GM12878 (cell line): ENCODE results near the gene SNX2. TPM values are rescaled to one million over a fixed set of nuclear protein-coding genes. Genes with fewer than 3 reads are reported as not detected.
A peak's percentile ranks its signal among the peaks of the same experiment; 100 is the strongest.

Experiments used
- ASH2L ChIP-seq: fragments of 300-600, 200-600 bp; sonication (generic); IDR thresholded peaks from 2 replicates; pipeline ENCODE4 v1.6.1; 2017; ENCODE audit warnings: low read depth, mild to moderate bottlenecking, borderline replicate concordance
- ATF7 ChIP-seq: fragments of 450-650 bp; IDR thresholded peaks from 2 replicates; pipeline ENCODE4 v1.6.1; 2016; ENCODE audit warnings: low read depth, mild to moderate bottlenecking
- CHD1 ChIP-seq: IDR thresholded peaks from 2 replicates; pipeline ENCODE4 v1.6.1; 2012; ENCODE audit warnings: low read depth, low read length, improper control_type of control experiment
- DPF2 ChIP-seq: fragments of 450-650 bp; IDR thresholded peaks from 2 replicates; pipeline ENCODE4 v1.6.1; 2017; ENCODE audit warnings: mild to moderate bottlenecking
- EP300 ChIP-seq, 2 experiments: fragments of 150-350 bp in 1 of 2; IDR thresholded peaks; 2 replicates each; pipeline ENCODE4 v1.6.1; 2011 to 2012; ENCODE audit warnings: low read depth in 2 of 2, low read length in 2 of 2, borderline replicate concordance in 1 of 2, improper control_type of control experiment in 1 of 2, inconsistent platforms in 1 of 2; ENCODE audit not compliant: control insufficient read depth in 1 of 2
- EZH2 ChIP-seq: IDR thresholded peaks from 2 replicates; pipeline ENCODE4 v1.6.1; 2012; ENCODE audit warnings: low read depth, mild to moderate bottlenecking, control low read depth, inconsistent platforms, low read length, borderline replicate concordance; ENCODE audit not compliant: control insufficient read depth
- GATAD2B ChIP-seq: fragments of 450-650 bp; conservative IDR thresholded peaks from 2 replicates; pipeline ENCODE4 v1.6.1; 2017; ENCODE audit warnings: low read depth, mild to moderate bottlenecking, moderate library complexity
- IRF4 ChIP-seq: IDR thresholded peaks from 2 replicates; pipeline ENCODE4 v1.6.1; 2011; ENCODE audit warnings: low read depth, low read length
- MYB ChIP-seq: fragments of 150-350 bp; IDR thresholded peaks from 2 replicates; pipeline ENCODE4 v1.6.1; 2014; ENCODE audit warnings: mild to moderate bottlenecking, low read depth, low read length, borderline replicate concordance
- POLR2AphosphoS2 ChIP-seq: IDR thresholded peaks from 2 replicates; pipeline ENCODE4 v1.6.1; 2011; ENCODE audit warnings: low read depth, mild to moderate bottlenecking, low read length, improper control_type of control experiment, moderate library complexity
- POU2F2 ChIP-seq: IDR thresholded peaks from 3 replicates; pipeline ENCODE4 v1.6.1; 2011; ENCODE audit warnings: low read depth, mild to moderate bottlenecking, low read length, borderline replicate concordance
- SMC3 ChIP-seq: IDR thresholded peaks from 2 replicates; pipeline ENCODE4 v1.6.1; 2011; ENCODE audit warnings: low read length, improper control_type of control experiment, borderline replicate concordance
- SP1 ChIP-seq: IDR thresholded peaks from one replicate; pipeline ENCODE4 v1.6.1; 2011; ENCODE audit warnings: low read depth, low read length
- SPI1 ChIP-seq: IDR thresholded peaks from 2 replicates; pipeline ENCODE4 v1.6.1; 2011; ENCODE audit warnings: low read depth, mild to moderate bottlenecking, low read length, moderate library complexity, borderline replicate concordance; ENCODE audit not compliant: insufficient read depth
- TCF7 ChIP-seq: IDR thresholded peaks from 2 replicates; pipeline ENCODE4 v1.6.1; 2014; ENCODE audit warnings: antibody characterized with exemption, borderline replicate concordance
- polyA plus RNA-seq, 11 experiments: library from polyadenylated mRNA; depleted of rRNA in 4 of 11; unstranded in 6 of 11; stranded (reverse) in 5 of 11; fragments of >200 nt; fragmentation: Nextera tagmentation in 4 of 11; fragmentation: Illumina TruSeq in 1 of 11; extraction: Ambion mirVana in 4 of 11; extraction: Trizol in 1 of 11; gene quantifications; 1 replicate in 1 of 11; 2 replicates in 10 of 11; pipeline versions ENCODE4 v1.2.1 to v1.2.3, GENCODE V29; 2011 to 2016; ENCODE audit warnings: inconsistent platforms in 2 of 11, missing spikeins in 2 of 11, low read depth in 1 of 11
- total RNA-seq, 4 experiments: library from RNA; depleted of rRNA in 3 of 4; stranded (reverse); fragments of >200 nt in 3 of 4; fragmentation: Illumina TruSeq in 1 of 4; extraction: Trizol in 1 of 4; gene quantifications; 2 replicates each; pipeline versions ENCODE4 v1.2.1 to v1.2.3, GENCODE V29; 2013 to 2021
- TF ChIP-seq, protein P1 (sequence below): fragments of 450-650 bp; IDR thresholded peaks from 2 replicates; pipeline ENCODE4 v1.6.1; 2016; ENCODE audit warnings: mild to moderate bottlenecking, moderate library complexity, borderline replicate concordance
- TF ChIP-seq, protein P2 (sequence below): fragments of 450-650 bp; conservative IDR thresholded peaks from 2 replicates; pipeline ENCODE4 v1.6.1; 2017; ENCODE audit warnings: mild to moderate bottlenecking, moderate library complexity
- TF ChIP-seq, protein P3 (sequence below): fragments of 450-650 bp; IDR thresholded peaks from 2 replicates; pipeline ENCODE4 v1.6.1; 2016; ENCODE audit warnings: mild to moderate bottlenecking
- TF ChIP-seq, protein P4 (sequence below): fragments of 450-650 bp; formaldehyde crosslinking; IDR thresholded peaks from 2 replicates; pipeline ENCODE4 v1.5.0; 2022; ENCODE audit warnings: mild to moderate bottlenecking, missing genetic modification characterization

SNX2 gene
- total and polyA plus RNA-seq, 10 of the 15 experiments (the other 5 are each of a cell fraction or from before 2014, with no cell fraction given): 46.3 to 84.3 (median 63.0) TPM

DNA sequence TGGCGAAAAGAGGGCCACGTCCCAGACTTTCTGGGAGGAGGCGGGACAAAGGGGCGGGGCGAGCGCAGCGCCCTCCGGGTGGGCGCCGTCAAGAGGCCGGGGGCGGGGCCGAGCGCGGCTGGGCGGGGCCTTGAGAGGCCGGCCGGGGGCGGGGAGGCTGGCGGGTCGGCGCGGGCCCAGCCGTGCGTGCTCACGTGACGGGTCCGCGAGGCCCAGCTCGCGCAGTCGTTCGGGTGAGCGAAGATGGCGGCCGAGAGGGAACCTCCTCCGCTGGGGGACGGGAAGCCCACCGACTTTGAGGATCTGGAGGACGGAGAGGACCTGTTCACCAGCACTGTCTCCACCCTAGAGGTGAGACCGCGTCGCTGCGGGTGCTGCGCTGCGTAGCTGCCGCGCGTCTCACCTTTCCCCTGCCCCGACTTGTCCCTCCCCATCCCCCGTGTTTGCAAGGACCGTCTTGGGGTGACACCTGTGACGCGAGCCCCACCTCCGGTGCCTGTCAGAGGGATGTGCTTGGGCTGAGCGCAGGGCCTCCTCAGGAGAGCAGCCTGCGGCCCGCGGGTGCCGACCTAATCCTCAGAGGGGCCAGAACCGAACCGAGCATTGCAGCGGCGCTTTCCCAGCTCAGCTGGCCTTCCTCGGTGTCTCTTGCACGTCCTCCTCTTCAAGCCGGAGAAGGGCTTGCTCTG is at the start of gene SNX2 (continued):
- no peak for TF ChIP-seq GATAD2B
- TF ChIP-seq TCF7: no peak
- no peak for TF ChIP-seq CHD1
- TF ChIP-seq EZH2: no peak
- no peak for TF ChIP-seq POLR2AphosphoS2
- TF ChIP-seq ASH2L: peak; percentile 81; the same call in 1 of the 2 replicates
- no peak for TF ChIP-seq MYB
- TF ChIP-seq POU2F2: no peak
- TF ChIP-seq DPF2: 0 out of 2 replicates have a peak, but pooled peaks have one; percentile 55
- TF ChIP-seq, protein P1, sequence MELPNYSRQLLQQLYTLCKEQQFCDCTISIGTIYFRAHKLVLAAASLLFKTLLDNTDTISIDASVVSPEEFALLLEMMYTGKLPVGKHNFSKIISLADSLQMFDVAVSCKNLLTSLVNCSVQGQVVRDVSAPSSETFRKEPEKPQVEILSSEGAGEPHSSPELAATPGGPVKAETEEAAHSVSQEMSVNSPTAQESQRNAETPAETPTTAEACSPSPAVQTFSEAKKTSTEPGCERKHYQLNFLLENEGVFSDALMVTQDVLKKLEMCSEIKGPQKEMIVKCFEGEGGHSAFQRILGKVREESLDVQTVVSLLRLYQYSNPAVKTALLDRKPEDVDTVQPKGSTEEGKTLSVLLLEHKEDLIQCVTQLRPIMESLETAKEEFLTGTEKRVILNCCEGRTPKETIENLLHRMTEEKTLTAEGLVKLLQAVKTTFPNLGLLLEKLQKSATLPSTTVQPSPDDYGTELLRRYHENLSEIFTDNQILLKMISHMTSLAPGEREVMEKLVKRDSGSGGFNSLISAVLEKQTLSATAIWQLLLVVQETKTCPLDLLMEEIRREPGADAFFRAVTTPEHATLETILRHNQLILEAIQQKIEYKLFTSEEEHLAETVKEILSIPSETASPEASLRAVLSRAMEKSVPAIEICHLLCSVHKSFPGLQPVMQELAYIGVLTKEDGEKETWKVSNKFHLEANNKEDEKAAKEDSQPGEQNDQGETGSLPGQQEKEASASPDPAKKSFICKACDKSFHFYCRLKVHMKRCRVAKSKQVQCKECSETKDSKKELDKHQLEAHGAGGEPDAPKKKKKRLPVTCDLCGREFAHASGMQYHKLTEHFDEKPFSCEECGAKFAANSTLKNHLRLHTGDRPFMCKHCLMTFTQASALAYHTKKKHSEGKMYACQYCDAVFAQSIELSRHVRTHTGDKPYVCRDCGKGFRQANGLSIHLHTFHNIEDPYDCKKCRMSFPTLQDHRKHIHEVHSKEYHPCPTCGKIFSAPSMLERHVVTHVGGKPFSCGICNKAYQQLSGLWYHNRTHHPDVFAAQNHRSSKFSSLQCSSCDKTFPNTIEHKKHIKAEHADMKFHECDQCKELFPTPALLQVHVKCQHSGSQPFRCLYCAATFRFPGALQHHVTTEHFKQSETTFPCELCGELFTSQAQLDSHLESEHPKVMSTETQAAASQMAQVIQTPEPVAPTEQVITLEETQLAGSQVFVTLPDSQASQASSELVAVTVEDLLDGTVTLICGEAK: no peak
- TF ChIP-seq SPI1: no peak
- TF ChIP-seq, protein P2, sequence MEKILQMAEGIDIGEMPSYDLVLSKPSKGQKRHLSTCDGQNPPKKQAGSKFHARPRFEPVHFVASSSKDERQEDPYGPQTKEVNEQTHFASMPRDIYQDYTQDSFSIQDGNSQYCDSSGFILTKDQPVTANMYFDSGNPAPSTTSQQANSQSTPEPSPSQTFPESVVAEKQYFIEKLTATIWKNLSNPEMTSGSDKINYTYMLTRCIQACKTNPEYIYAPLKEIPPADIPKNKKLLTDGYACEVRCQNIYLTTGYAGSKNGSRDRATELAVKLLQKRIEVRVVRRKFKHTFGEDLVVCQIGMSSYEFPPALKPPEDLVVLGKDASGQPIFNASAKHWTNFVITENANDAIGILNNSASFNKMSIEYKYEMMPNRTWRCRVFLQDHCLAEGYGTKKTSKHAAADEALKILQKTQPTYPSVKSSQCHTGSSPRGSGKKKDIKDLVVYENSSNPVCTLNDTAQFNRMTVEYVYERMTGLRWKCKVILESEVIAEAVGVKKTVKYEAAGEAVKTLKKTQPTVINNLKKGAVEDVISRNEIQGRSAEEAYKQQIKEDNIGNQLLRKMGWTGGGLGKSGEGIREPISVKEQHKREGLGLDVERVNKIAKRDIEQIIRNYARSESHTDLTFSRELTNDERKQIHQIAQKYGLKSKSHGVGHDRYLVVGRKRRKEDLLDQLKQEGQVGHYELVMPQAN: peak; percentile 59
- TF ChIP-seq, protein P3, sequence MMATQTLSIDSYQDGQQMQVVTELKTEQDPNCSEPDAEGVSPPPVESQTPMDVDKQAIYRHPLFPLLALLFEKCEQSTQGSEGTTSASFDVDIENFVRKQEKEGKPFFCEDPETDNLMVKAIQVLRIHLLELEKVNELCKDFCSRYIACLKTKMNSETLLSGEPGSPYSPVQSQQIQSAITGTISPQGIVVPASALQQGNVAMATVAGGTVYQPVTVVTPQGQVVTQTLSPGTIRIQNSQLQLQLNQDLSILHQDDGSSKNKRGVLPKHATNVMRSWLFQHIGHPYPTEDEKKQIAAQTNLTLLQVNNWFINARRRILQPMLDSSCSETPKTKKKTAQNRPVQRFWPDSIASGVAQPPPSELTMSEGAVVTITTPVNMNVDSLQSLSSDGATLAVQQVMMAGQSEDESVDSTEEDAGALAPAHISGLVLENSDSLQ: peak; percentile 74
- TF ChIP-seq SMC3: no peak
- TF ChIP-seq IRF4: 0 out of 2 replicates have a peak, but pooled peaks have one; percentile 22
- TF ChIP-seq, protein P4, sequence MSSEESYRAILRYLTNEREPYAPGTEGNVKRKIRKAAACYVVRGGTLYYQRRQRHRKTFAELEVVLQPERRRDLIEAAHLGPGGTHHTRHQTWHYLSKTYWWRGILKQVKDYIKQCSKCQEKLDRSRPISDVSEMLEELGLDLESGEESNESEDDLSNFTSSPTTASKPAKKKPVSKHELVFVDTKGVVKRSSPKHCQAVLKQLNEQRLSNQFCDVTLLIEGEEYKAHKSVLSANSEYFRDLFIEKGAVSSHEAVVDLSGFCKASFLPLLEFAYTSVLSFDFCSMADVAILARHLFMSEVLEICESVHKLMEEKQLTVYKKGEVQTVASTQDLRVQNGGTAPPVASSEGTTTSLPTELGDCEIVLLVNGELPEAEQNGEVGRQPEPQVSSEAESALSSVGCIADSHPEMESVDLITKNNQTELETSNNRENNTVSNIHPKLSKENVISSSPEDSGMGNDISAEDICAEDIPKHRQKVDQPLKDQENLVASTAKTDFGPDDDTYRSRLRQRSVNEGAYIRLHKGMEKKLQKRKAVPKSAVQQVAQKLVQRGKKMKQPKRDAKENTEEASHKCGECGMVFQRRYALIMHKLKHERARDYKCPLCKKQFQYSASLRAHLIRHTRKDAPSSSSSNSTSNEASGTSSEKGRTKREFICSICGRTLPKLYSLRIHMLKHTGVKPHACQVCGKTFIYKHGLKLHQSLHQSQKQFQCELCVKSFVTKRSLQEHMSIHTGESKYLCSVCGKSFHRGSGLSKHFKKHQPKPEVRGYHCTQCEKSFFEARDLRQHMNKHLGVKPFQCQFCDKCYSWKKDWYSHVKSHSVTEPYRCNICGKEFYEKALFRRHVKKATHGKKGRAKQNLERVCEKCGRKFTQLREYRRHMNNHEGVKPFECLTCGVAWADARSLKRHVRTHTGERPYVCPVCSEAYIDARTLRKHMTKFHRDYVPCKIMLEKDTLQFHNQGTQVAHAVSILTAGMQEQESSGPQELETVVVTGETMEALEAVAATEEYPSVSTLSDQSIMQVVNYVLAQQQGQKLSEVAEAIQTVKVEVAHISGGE: no peak
- TF ChIP-seq SP1: no peak
- no peak for TF ChIP-seq EP300 (IDR thresholded peaks at IDR 0.05; ENCODE audit: borderline replicate concordance in 1 of 2, control insufficient read depth in 1 of 2, low read depth in 2 of 2, low read length in 2 of 2)
- TF ChIP-seq ATF7: peak; percentile 46; the same call in 1 of the 2 replicates
